GM12878 (cell line): ENCODE results near the gene TP53I11. TPM values are rescaled to one million over a fixed set of nuclear protein-coding genes. Genes with fewer than 3 reads are reported as not detected.

Experiments
- ASH2L ChIP-seq: fragments of 300-600, 200-600 bp; sonication (generic); IDR thresholded peaks from 2 replicates; pipeline ENCODE4 v1.6.1; 2017; ENCODE audit warnings: low read depth, mild to moderate bottlenecking, borderline replicate concordance
- BCL11A ChIP-seq: IDR thresholded peaks from 2 replicates; pipeline ENCODE4 v1.6.1; 2011; ENCODE audit warnings: low read depth, low read length
- PAX5 ChIP-seq: IDR thresholded peaks from 2 replicates; pipeline ENCODE4 v1.6.1; 2011; ENCODE audit warnings: low read depth, low read length, borderline replicate concordance
- polyA plus RNA-seq, 11 experiments: library from polyadenylated mRNA; depleted of rRNA in 4 of 11; unstranded in 6 of 11; stranded (reverse) in 5 of 11; fragments of >200 nt; fragmentation: Nextera tagmentation in 4 of 11; fragmentation: Illumina TruSeq in 1 of 11; extraction: Ambion mirVana in 4 of 11; extraction: Trizol in 1 of 11; gene quantifications; 1 replicate in 1 of 11; 2 replicates in 10 of 11; pipeline versions ENCODE4 v1.2.1 to v1.2.3, GENCODE V29; 2011 to 2016; ENCODE audit warnings: inconsistent platforms in 2 of 11, missing spikeins in 2 of 11, low read depth in 1 of 11
- total RNA-seq, 4 experiments: library from RNA; depleted of rRNA in 3 of 4; stranded (reverse); fragments of >200 nt in 3 of 4; fragmentation: Illumina TruSeq in 1 of 4; extraction: Trizol in 1 of 4; gene quantifications; 2 replicates each; pipeline versions ENCODE4 v1.2.1 to v1.2.3, GENCODE V29; 2013 to 2021
- TF ChIP-seq, protein P1 (sequence below): fragments of 450-650 bp; IDR thresholded peaks from 2 replicates; pipeline ENCODE4 v1.6.1; 2017; ENCODE audit warnings: mild to moderate bottlenecking, moderate library complexity
- TF ChIP-seq, protein P2 (sequence below): fragments of 450-650 bp; IDR thresholded peaks from 2 replicates; pipeline ENCODE4 v1.6.1; 2016; ENCODE audit warnings: mild to moderate bottlenecking

The TP53I11 gene
- total and polyA plus RNA-seq, 10 of the 15 experiments (the other 5 are each of a cell fraction or from before 2014, with no cell fraction given), result 0.03 to 0.28 (median 0.17) TPM; not detected in 3

DNA sequence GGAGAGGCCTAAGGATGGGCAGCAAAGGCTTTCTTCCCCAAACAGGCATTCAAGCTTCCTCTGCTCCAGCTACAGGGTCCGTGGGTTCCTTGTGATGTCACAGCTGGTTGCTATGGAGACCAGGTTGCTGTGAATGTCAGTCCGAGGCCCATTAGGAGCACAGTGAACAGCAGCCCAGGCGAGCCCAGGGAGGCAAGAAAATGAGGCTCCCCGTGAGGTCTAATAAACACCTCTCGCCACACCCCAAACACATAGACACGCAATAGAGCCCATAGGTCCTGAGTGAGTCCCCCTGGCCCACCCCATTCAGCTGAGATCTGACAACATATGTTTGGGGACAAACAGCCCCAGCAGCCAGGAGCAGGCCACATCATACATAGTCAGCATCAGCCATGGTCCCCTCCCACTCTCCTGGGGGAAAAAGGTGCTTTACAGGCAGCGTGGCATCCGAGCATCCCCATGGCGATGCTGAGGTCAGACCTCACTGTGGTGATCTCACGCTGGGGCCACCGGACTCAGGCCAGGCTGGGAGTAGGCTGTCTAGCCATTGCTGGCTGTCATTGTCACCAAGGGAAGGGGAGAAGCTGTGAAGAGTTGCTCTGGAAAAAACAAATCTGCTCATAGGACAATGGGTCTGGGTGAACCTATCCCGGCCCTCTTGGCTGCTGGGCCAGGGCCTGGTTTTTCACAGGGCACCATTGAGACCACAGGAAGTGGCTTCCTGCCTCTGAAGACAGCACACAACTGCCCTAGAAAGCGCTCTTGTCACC is 23.1 kb upstream of the TP53I11 start (continued):
- TF ChIP-seq, protein P1, sequence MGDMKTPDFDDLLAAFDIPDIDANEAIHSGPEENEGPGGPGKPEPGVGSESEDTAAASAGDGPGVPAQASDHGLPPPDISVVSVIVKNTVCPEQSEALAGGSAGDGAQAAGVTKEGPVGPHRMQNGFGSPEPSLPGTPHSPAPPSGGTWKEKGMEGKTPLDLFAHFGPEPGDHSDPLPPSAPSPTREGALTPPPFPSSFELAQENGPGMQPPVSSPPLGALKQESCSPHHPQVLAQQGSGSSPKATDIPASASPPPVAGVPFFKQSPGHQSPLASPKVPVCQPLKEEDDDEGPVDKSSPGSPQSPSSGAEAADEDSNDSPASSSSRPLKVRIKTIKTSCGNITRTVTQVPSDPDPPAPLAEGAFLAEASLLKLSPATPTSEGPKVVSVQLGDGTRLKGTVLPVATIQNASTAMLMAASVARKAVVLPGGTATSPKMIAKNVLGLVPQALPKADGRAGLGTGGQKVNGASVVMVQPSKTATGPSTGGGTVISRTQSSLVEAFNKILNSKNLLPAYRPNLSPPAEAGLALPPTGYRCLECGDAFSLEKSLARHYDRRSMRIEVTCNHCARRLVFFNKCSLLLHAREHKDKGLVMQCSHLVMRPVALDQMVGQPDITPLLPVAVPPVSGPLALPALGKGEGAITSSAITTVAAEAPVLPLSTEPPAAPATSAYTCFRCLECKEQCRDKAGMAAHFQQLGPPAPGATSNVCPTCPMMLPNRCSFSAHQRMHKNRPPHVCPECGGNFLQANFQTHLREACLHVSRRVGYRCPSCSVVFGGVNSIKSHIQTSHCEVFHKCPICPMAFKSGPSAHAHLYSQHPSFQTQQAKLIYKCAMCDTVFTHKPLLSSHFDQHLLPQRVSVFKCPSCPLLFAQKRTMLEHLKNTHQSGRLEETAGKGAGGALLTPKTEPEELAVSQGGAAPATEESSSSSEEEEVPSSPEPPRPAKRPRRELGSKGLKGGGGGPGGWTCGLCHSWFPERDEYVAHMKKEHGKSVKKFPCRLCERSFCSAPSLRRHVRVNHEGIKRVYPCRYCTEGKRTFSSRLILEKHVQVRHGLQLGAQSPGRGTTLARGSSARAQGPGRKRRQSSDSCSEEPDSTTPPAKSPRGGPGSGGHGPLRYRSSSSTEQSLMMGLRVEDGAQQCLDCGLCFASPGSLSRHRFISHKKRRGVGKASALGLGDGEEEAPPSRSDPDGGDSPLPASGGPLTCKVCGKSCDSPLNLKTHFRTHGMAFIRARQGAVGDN, result no peak
- TF ChIP-seq, protein P2, sequence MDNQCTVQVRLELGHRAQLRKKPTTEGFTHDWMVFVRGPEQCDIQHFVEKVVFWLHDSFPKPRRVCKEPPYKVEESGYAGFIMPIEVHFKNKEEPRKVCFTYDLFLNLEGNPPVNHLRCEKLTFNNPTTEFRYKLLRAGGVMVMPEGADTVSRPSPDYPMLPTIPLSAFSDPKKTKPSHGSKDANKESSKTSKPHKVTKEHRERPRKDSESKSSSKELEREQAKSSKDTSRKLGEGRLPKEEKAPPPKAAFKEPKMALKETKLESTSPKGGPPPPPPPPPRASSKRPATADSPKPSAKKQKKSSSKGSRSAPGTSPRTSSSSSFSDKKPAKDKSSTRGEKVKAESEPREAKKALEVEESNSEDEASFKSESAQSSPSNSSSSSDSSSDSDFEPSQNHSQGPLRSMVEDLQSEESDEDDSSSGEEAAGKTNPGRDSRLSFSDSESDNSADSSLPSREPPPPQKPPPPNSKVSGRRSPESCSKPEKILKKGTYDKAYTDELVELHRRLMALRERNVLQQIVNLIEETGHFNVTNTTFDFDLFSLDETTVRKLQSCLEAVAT, result no peak
- no peak for TF ChIP-seq ASH2L
- TF ChIP-seq PAX5, result no peak
- no peak for TF ChIP-seq BCL11A
